GM19035 (cell line): ENCODE data around the gene HIVEP3.

ENCODE experiments used
- ATAC-seq: cut with Tn5 transposase; IDR thresholded peaks from one replicate; pipeline ENCODE4 v1.9.1; 2021; ENCODE audit not compliant: unreplicated experiment

Gene HIVEP3

GRCh38 chr1:41874903-41875411 lies 43.8 kb downstream of the HIVEP3 start:
- no peak for ATAC-seq

GRCh38 chr1:41874151-41874719 lies 44.5 kb downstream of the HIVEP3 start:
- no peak for ATAC-seq

GRCh38 chr1:41872074-41872473 lies 46.6 kb downstream of the HIVEP3 start:
- no peak for ATAC-seq

GRCh38 chr1:41870076-41870562 lies 48.6 kb downstream of the HIVEP3 start:
- ATAC-seq, result no peak

GRCh38 chr1:41868241-41868998 lies 50.3 kb downstream of the HIVEP3 start:
- ATAC-seq, result peak; percentile 63

GRCh38 chr1:41866285-41866684 lies 52.4 kb downstream of the HIVEP3 start:
- ATAC-seq, result no peak

GRCh38 chr1:41864471-41865040 lies 54.2 kb downstream of the HIVEP3 start:
- ATAC-seq, result no peak

GRCh38 chr1:41863718-41864117 lies 55.0 kb downstream of the HIVEP3 start:
- no peak for ATAC-seq

- ATAC-seq, result no peak
Observed at GRCh38 chr1:41862384-41863221, 56.1 kb downstream of the HIVEP3 start.

GRCh38 chr1:41861535-41862383 lies 57.0 kb downstream of the HIVEP3 start:
- ATAC-seq, result no peak

GRCh38 chr1:41860771-41861170 lies 58.0 kb downstream of the HIVEP3 start:
- no peak for ATAC-seq

- ATAC-seq, result no peak
Observed at GRCh38 chr1:41860214-41860613, 58.5 kb downstream of the HIVEP3 start.

GRCh38 chr1:41859686-41860085 lies 59.0 kb downstream of the HIVEP3 start:
- ATAC-seq, result no peak

- no peak for ATAC-seq
Observed at GRCh38 chr1:41856944-41857285, 61.8 kb downstream of the HIVEP3 start.

GRCh38 chr1:41856151-41856943 lies 62.4 kb downstream of the HIVEP3 start:
- ATAC-seq, result no peak

GRCh38 chr1:41855713-41856112 lies 63.0 kb downstream of the HIVEP3 start:
- ATAC-seq, result no peak

- ATAC-seq, result no peak
Observed at GRCh38 chr1:41853907-41854306, 64.8 kb downstream of the HIVEP3 start.

- ATAC-seq, result no peak
Observed at GRCh38 chr1:41852091-41852490, 66.6 kb downstream of the HIVEP3 start.

GRCh38 chr1:41851589-41851988 lies 67.1 kb downstream of the HIVEP3 start:
- ATAC-seq, result no peak

GRCh38 chr1:41850029-41850428 lies 68.7 kb downstream of the HIVEP3 start:
- no peak for ATAC-seq
